ENCODE measurements around the gene FOXR1. TPM values are rescaled to one million over a fixed set of nuclear protein-coding genes. Genes with fewer than 3 reads are reported as not detected.
A peak's percentile ranks its signal among the peaks of the same experiment; 100 is the strongest.

Gene FOXR1
- total and polyA plus RNA-seq, 2 of the 8 experiments (the other 6 are each of a cell fraction or from before 2014, with no cell fraction given) = not detected

DNA sequence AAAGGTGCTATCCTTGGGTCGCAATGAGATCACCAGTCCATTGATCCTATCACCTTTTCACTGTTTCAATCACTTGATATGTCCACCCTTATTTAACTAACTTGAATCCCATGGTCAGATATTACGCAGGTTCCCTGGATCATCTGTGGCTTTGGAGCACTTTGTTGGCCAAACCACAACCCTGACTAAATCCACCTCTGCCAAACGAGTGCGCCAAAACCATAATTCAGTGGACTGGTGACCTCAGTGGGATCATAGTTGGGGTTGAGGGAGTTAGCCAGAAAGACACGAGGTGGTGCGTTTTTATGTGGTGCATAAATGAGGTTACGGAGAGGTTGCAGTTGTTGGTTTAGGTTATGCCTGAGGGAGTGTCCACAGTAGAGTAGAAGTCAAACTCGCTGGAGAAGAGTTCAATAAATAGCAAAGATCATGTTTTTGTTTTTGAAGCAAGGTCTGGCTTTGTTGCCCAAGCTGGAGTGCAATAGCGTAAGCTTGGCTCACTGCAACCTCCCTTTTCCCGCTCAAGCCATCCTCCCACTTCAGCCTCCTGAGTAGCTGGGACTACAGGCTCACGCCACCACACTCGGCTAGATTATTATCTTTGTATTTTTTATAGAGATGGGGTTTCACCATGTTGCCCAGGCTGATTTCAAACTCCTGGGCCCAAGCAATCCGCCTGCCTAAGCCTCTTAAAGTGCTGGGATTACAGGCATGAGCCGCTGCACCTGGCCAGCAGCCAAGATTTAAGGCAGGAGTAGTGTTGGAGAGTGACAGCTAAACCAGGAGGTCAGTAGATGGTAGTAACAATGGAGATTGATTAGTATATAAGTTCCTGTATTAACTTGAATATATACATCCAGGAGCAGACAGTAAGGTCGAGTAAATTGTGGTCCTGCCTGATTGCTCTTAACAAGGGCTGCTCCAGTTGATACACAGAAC is 4.5 kb downstream of the FOXR1 start:
- Histone ChIP-seq H3K9me3 (ENCODE audit: insufficient read depth in 2 of 2, low read depth in 1 of 2, low read length in 1 of 2) (no peaks in the 10 kb centered on the region), H2AFZ (ENCODE audit: low read length) (no peak overlapping the region)
- no peak for TF ChIP-seq TCF12 (IDR thresholded peaks at IDR 0.05; ENCODE audit: low read depth, low read length)
- TF ChIP-seq, protein P1, sequence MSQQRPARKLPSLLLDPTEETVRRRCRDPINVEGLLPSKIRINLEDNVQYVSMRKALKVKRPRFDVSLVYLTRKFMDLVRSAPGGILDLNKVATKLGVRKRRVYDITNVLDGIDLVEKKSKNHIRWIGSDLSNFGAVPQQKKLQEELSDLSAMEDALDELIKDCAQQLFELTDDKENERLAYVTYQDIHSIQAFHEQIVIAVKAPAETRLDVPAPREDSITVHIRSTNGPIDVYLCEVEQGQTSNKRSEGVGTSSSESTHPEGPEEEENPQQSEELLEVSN (IDR thresholded peaks at IDR 0.05) = no peak
- TF ChIP-seq YY1 (IDR thresholded peaks at IDR 0.05; ENCODE audit: low read depth, low read length) = no peak
- TF ChIP-seq SRF (IDR thresholded peaks at IDR 0.05; ENCODE audit: low read depth, low read length) = no peak
- no peak for TF ChIP-seq RXRA (IDR thresholded peaks at IDR 0.05; ENCODE audit: insufficient read depth, low read depth, low read length)
- TF ChIP-seq KDM5A (IDR thresholded peaks at IDR 0.05; ENCODE audit: low read length) = no peak
- no peak for TF ChIP-seq TEAD4 (IDR thresholded peaks at IDR 0.05; ENCODE audit: low read depth, low read length)
- no peak for TF ChIP-seq HDAC6 (IDR thresholded peaks at IDR 0.05; ENCODE audit: low read depth, low read length)
- TF ChIP-seq CBX5 (IDR thresholded peaks at IDR 0.05; ENCODE audit: low read depth, low read length) = no peak
- TF ChIP-seq TAF1 (IDR thresholded peaks at IDR 0.05; ENCODE audit: low read depth, low read length) = no peak

More for the DNA sequence above, 4.5 kb downstream of the FOXR1 start:
- WGBS, 2 experiments (ENCODE audit: extremely low coverage in 1 of 2, insufficient coverage in 1 of 2, insufficient read length in 1 of 2, insufficient replicate concordance in 2 of 2, low coverage in 1 of 2, low lambda C conversion rate in 2 of 2, missing lambda C conversion rate in 1 of 2) = 89% methylated on average over 15 of the region's 15 CpGs; no CpG with 5 or more reads in 1 of the 2 experiments
- H2BK5ac ChIP-seq (ENCODE audit: low read depth, low read length) = no peak overlapping the region
- H4K20me1 ChIP-seq (replicated peaks in 1 of 2; ENCODE audit: control insufficient read depth in 1 of 2, insufficient read depth in 2 of 2, low read length in 2 of 2) = no peaks in the 10 kb centered on the region
- H3K9ac ChIP-seq (replicated peaks in 1 of 4; ENCODE audit: extremely low read depth in 1 of 4, low read depth in 3 of 4, low read length in 3 of 4) = no peak overlapping the region
- no peak overlapping the region for H4K5ac ChIP-seq (ENCODE audit: insufficient read length, low read depth, low read length)
- 0 out of 2 replicates have a peak overlapping the region, but pooled peaks have one; percentile 53 for H2AK5ac ChIP-seq (ENCODE audit: low read depth, low read length)
- ChIA-PET CTCF (ENCODE audit: partially characterized antibody) (interaction anchor here (0.6 to 1.4 kb wide), 3 partner anchors 13 to 19 kb away, joined by 3 read pairs; no protein-coding TSS in a partner anchor), POLR2A (ENCODE audit: partially characterized antibody) (interaction anchor here (0.7 to 1.1 kb wide), 2 partner anchors 33 to 42 kb away, joined by 3 to 4 read pairs; partner anchors contain the start of genes RPS25 and TRAPPC4)
- no peak overlapping the region for H4K91ac ChIP-seq (replicated peaks; ENCODE audit: insufficient read length, low read length)
- H3K36me3 ChIP-seq (ENCODE audit: control insufficient read depth in 2 of 4, insufficient read depth in 4 of 4, low read length in 3 of 4) = no peaks in the 10 kb centered on the region
- H3K27ac ChIP-seq (ENCODE audit: low read depth, low read length) = no peak overlapping the region
- H3K79me1 ChIP-seq (ENCODE audit: low read depth, low read length) = no peaks in the 10 kb centered on the region
- no peak for FAIRE-seq
- no peak overlapping the region for H2BK120ac ChIP-seq (replicated peaks; ENCODE audit: low read depth, low read length)
- H4K8ac ChIP-seq (ENCODE audit: extremely low read depth, insufficient read depth, low read length) = no peak overlapping the region
- H2BK20ac ChIP-seq (ENCODE audit: low read length) = no peak overlapping the region
- H3K27me3 ChIP-seq (replicated peaks in 1 of 4; ENCODE audit: control insufficient read depth in 3 of 4, extremely low read depth in 1 of 4, insufficient read depth in 3 of 4, low read length in 3 of 4) = peaks cover 0 to 5% (median 0%) of the 10 kb centered on the region in 4 experiments; a peak in 1 of 7 replicates
- no peaks in the 10 kb centered on the region for H3K79me2 ChIP-seq (ENCODE audit: control insufficient read depth in 1 of 2, insufficient read depth in 2 of 2, low read length in 2 of 2)
- no peak overlapping the region for H3K4me3 ChIP-seq (ENCODE audit: extremely low read depth in 1 of 4, insufficient read depth in 2 of 4, low read depth in 3 of 4, low read length in 4 of 4)
- H3K23me2 ChIP-seq (ENCODE audit: low read depth, low read length) = no peaks in the 10 kb centered on the region; the same call in 1 of the 2 replicates
- H3K14ac ChIP-seq (ENCODE audit: insufficient read length) = no peak overlapping the region
- no peak overlapping the region for H3K4ac ChIP-seq (replicated peaks; ENCODE audit: insufficient read length, low read depth, low read length)
- no peak for DNase-seq (ENCODE audit: low read depth in 1 of 2, low spot score in 2 of 2)
- peaks cover 0 to 18% (median 10%) of the 10 kb centered on the region in 4 experiments; a peak in 5 of 7 replicates for H3K4me1 ChIP-seq (replicated peaks in 1 of 4; ENCODE audit: control insufficient read depth in 3 of 4, insufficient read depth in 4 of 4, low read length in 3 of 4)
- H3K4me2 ChIP-seq (ENCODE audit: insufficient read depth in 1 of 2, low read depth in 2 of 2, low read length in 2 of 2) = no peak overlapping the region
- no peak overlapping the region for H2BK12ac ChIP-seq (ENCODE audit: low read depth, low read length)
- no peak overlapping the region for H3K18ac ChIP-seq (ENCODE audit: extremely low read depth, low read length)
- H3K56ac ChIP-seq (replicated peaks; ENCODE audit: insufficient read length, low read depth, low read length) = no peak overlapping the region
- no peak overlapping the region for H2BK15ac ChIP-seq (ENCODE audit: low read length)
- H3K23ac ChIP-seq (ENCODE audit: insufficient read length) = no peak overlapping the region

Measured in H1 (cell line).